Vagina (tissue), 2 donors: ENCODE results near the gene ABCA3. TPM values are rescaled to one million over a fixed set of nuclear protein-coding genes. Genes with fewer than 3 reads are reported as not detected.

Experiments
- DNase-seq, 2 donors: peaks; one replicate each; pipeline ENCODE4 v3.0.0-alpha.2; 2017; ENCODE audit errors: extremely low spot score in 2 of 2
- H3K27ac ChIP-seq: fragments of 200-600 bp; sonication (generic); one replicate; pipeline ENCODE4 v1.5.1; 2019
- H3K27me3 ChIP-seq: fragments of 200-600 bp; sonication (generic); one replicate; pipeline ENCODE4 v1.5.1; 2019
- H3K36me3 ChIP-seq, 2 donors: fragments of 200-600 bp; sonication (generic); one replicate each; pipeline ENCODE4 v1.5.1; 2017 to 2019
- H3K4me1 ChIP-seq: fragments of 200-600 bp; sonication (generic); one replicate; pipeline ENCODE4 v1.5.1; 2019
- H3K4me3 ChIP-seq, 2 donors: fragments of 200-600 bp; sonication (generic); 1 replicate in 1 of 2; 2 replicates in 1 of 2; pipeline ENCODE4 v1.5.1; 2016 to 2019
- H3K9me3 ChIP-seq: fragments of 200-600 bp; sonication (generic); one replicate; pipeline ENCODE4 v1.5.1; 2019
- POLR2A ChIP-seq, 2 donors: fragments of 450-650 bp; IDR thresholded peaks; one replicate each; pipeline ENCODE4 v1.6.1; 2017; ENCODE audit warnings: antibody characterized with exemption in 2 of 2, mild to moderate bottlenecking in 2 of 2, moderate library complexity in 2 of 2
- POLR2AphosphoS5 ChIP-seq, 2 donors: sonication (generic); formaldehyde crosslinking; IDR thresholded peaks; one replicate each; pipeline ENCODE4 v1.9.0; 2017; ENCODE audit warnings: antibody characterized with exemption in 2 of 2, mild to moderate bottlenecking in 2 of 2, low read depth in 1 of 2; ENCODE audit not compliant: insufficient read depth in 1 of 2
- intact Hi-C: fragments of 100-400 bp; cut with DNase I; formaldehyde crosslinking; loops from one replicate; pipeline ENCODE4 v1.15.1; 2023
- total RNA-seq: library from RNA; depleted of rRNA; stranded (reverse); fragments of >200 nt; gene quantifications from one replicate; pipeline ENCODE4 v1.2.3, GENCODE V29; 2016
- TF ChIP-seq, protein P1 (sequence below), 3 experiments: fragments of 450-650 bp in 2 of 3; fragments of 200-600 bp in 1 of 3; sonication (generic) in 1 of 3; IDR thresholded peaks; one replicate each; pipeline ENCODE4 v1.5.1; 2017 to 2019; ENCODE audit warnings: antibody characterized with exemption in 3 of 3, mild to moderate bottlenecking in 2 of 3, moderate library complexity in 2 of 3

Gene ABCA3
- total RNA-seq, 1 donor from 2014 or later: 5.4 TPM

DNA sequence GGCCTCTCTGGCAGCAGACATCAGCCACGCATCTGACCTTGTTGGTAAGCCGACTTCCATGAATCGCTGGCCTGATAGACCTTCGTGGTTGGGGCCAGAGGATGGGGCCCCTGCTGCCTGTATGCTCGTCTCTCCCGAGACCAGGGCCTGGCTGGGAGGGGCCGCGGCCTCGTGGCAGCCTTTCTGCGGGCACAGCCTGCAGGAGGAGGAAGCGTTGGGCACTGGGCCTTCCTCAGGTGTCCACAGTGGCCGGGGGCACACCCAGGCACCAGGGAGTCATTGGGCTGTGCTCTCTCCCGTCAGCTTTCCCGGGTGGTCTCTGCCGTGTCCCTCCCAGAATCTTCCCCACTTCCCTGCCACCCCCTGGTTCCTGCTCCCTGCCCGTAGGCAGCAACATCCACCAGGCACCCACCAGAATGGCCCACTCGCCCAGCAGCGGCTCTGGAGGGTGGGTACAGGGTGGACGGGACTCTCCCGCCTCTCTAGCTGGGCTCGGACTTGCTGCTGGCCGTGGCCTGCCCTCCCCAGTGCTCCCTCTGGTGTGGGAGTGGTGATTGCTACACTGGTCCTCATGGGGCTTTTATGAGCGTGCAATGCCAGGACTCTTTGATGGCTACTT lies 110.8 kb downstream of the ABCA3 start:
- Histone ChIP-seq H3K4me1 (peaks cover 36% of the 10 kb centered on the region), H3K27ac (no peak overlapping the region), H3K27me3 (no peaks in the 10 kb centered on the region), H3K36me3 (peaks cover 0 to 58% of the 10 kb centered on the region in 2 donors), H3K9me3 (no peaks in the 10 kb centered on the region), H3K4me3 (no peak overlapping the region)
- intact Hi-C loops: no loop called here
- DNase-seq: no peak
- TF ChIP-seq POLR2A (IDR thresholded peaks at IDR 0.05) (no peak), POLR2AphosphoS5 (IDR thresholded peaks at IDR 0.05; ENCODE audit: insufficient read depth in 1 of 2, low read depth in 1 of 2) (no peak)
- TF ChIP-seq, protein P1, sequence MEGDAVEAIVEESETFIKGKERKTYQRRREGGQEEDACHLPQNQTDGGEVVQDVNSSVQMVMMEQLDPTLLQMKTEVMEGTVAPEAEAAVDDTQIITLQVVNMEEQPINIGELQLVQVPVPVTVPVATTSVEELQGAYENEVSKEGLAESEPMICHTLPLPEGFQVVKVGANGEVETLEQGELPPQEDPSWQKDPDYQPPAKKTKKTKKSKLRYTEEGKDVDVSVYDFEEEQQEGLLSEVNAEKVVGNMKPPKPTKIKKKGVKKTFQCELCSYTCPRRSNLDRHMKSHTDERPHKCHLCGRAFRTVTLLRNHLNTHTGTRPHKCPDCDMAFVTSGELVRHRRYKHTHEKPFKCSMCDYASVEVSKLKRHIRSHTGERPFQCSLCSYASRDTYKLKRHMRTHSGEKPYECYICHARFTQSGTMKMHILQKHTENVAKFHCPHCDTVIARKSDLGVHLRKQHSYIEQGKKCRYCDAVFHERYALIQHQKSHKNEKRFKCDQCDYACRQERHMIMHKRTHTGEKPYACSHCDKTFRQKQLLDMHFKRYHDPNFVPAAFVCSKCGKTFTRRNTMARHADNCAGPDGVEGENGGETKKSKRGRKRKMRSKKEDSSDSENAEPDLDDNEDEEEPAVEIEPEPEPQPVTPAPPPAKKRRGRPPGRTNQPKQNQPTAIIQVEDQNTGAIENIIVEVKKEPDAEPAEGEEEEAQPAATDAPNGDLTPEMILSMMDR (IDR thresholded peaks at IDR 0.05): no peak

DNA sequence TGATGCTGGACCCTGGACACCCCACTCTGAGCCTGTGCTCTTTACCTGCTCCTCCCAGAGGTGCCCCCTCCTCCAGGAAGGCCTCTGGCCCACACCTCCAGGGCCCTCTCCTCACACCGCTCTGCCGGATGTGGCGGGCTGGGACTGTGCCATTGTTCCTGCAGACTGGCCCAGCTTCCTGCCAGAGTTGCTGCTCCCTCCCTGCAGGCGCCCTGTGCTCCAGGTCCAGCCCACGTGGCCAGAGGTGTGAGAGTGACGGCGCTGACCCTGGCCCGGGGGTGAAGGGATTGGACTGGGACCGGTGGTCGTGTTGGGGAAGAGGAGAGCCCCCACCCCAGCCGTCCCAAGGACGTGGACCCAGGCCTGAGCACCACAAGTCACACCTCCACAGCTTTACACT lies 111.4 kb downstream of the ABCA3 start:
- intact Hi-C loops: no loop called here
- Histone ChIP-seq H3K4me3 (no peak overlapping the region), H3K27me3 (no peaks in the 10 kb centered on the region), H3K27ac (no peak overlapping the region), H3K36me3 (peaks cover 0 to 51% of the 10 kb centered on the region in 2 donors), H3K4me1 (peaks cover 42% of the 10 kb centered on the region), H3K9me3 (no peaks in the 10 kb centered on the region)
- DNase-seq: no peak
- TF ChIP-seq, protein P1 (IDR thresholded peaks at IDR 0.05): no peak
- TF ChIP-seq POLR2AphosphoS5 (IDR thresholded peaks at IDR 0.05; ENCODE audit: insufficient read depth in 1 of 2, low read depth in 1 of 2) (no peak), POLR2A (IDR thresholded peaks at IDR 0.05) (no peak)

DNA sequence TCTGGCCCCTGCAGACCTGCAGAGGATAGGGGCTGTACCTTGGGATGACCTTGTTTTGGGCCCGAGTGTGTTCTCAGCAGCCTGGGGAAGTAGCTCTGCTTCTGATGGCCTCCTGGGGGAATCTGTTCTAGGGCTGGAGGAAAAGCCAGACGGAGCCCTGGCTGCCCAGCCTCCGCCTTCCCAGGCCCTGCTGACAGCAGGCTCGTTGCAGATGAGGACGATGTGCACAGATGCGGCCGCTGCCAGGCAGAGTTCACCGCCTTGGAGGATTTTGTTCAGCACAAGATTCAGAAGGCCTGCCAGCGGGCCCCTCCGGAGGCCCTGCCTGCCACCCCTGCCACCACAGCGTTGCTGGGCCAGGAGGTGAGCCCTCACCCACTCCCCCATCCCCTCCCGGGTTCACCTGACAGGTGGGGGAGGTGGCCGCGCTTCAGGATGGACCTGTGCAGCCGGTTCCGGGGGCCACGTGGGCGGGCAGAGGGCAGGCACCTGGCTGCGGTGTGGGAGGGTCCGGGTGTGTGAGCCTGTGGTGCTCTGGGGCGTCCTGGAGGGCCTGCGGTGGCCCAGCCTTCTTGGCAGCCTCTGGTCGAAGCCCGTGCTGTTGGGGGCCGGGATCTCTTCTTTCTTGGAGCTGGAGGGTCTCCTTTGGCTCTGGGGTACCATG lies 112.2 kb downstream of the ABCA3 start:
- Histone ChIP-seq H3K4me1 (peaks cover 43% of the 10 kb centered on the region), H3K27me3 (no peaks in the 10 kb centered on the region), H3K9me3 (no peaks in the 10 kb centered on the region), H3K4me3 (no peak overlapping the region), H3K36me3 (peaks cover 0 to 43% of the 10 kb centered on the region in 2 donors), H3K27ac (no peak overlapping the region)
- intact Hi-C loops: no loop called here
- TF ChIP-seq POLR2A (IDR thresholded peaks at IDR 0.05) (no peak), POLR2AphosphoS5 (IDR thresholded peaks at IDR 0.05; ENCODE audit: insufficient read depth in 1 of 2, low read depth in 1 of 2) (no peak)
- TF ChIP-seq, protein P1 (IDR thresholded peaks at IDR 0.05): no peak
- no peak for DNase-seq

DNA sequence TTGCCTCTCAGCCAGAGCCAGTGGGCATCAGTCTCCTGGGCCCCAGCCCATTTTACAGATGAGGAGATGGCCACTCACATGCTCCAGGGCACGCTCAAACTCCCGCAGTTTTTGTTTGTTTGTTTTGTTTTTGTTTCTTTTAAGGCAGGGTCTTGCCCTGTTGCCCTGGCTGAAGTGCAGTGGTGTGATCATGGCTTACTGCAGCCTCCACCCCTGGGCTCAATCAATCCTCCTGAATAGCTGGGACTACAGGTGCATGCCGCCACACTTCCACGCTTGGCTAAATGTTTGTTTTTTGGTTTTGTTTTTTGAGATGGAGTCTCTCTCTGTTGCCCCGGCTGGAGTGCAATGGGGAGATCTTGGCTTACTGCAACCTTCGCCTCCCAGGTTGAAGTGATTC lies 113.6 kb downstream of the ABCA3 start:
- no peak overlapping the region for H3K27ac ChIP-seq
- H3K36me3 ChIP-seq: peaks cover 0 to 30% of the 10 kb centered on the region in 2 donors
- H3K9me3 ChIP-seq: no peaks in the 10 kb centered on the region
- intact Hi-C loops: no loop called here
- no peaks in the 10 kb centered on the region for H3K27me3 ChIP-seq
- H3K4me3 ChIP-seq: no peak overlapping the region
- peaks cover 47% of the 10 kb centered on the region for H3K4me1 ChIP-seq
- TF ChIP-seq POLR2A (IDR thresholded peaks at IDR 0.05) (no peak), POLR2AphosphoS5 (IDR thresholded peaks at IDR 0.05; ENCODE audit: insufficient read depth in 1 of 2, low read depth in 1 of 2) (no peak)
- TF ChIP-seq, protein P1 (IDR thresholded peaks at IDR 0.05): no peak
- DNase-seq: no peak

DNA sequence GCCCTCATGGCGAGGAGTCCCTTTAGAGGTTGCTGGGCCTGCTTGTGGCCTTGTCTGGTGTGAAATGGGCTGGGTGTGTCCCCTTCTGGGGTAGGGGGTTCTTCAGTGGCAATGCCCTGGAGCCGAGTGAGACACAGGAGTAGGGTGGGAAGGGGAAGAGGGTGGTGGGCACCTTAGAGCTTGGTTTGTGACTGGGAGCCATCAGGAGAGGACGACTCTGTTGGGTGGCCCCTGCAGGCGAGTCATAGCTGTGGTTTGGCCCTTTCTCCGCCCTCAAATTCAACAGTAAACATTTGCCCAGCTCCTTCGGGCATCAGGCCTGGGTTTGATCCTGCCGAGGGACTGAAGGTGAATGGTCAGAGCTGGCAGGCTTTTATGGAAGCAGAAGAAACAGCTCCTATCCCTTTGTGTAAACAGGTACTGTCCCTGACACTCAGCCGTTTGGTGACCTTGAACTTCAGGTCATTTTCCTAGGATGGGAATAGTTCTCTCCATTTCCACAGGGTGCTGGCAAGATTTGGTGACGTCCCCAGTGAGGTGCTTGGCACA lies 114.2 kb downstream of the ABCA3 start:
- Histone ChIP-seq H3K36me3 (peaks cover 0 to 24% of the 10 kb centered on the region in 2 donors), H3K27me3 (no peaks in the 10 kb centered on the region), H3K4me1 (peaks cover 41% of the 10 kb centered on the region), H3K9me3 (no peaks in the 10 kb centered on the region), H3K27ac (no peak overlapping the region), H3K4me3 (no peak overlapping the region)
- TF ChIP-seq, protein P1 (IDR thresholded peaks at IDR 0.05): no peak
- TF ChIP-seq POLR2AphosphoS5 (IDR thresholded peaks at IDR 0.05; ENCODE audit: insufficient read depth in 1 of 2, low read depth in 1 of 2): no peak
- no peak for TF ChIP-seq POLR2A (IDR thresholded peaks at IDR 0.05)
- intact Hi-C loops: no loop called here
- DNase-seq: no peak
